ENCODE measurements around the gene DBH. TPM values are rescaled to one million over a fixed set of nuclear protein-coding genes. Genes with fewer than 3 reads are reported as not detected.

DBH gene
- total and polyA plus RNA-seq, 10 of the 15 experiments (the other 5 are each of a cell fraction or from before 2014, with no cell fraction given) = not detected

GRCh38 chr9:133679466-133680061, 43.4 kb downstream of the DBH start:
- H3K27ac ChIP-seq (ENCODE audit: control insufficient read depth, insufficient read depth) = no peak overlapping the region

More at GRCh38 chr9:133679466-133680061, 43.4 kb downstream of the DBH start:
- RAD21 ChIA-PET (ENCODE audit: unreplicated experiment) = no interaction called here
- POLR2A ChIA-PET = no interaction called here
- H3K4me1 ChIP-seq (ENCODE audit: control insufficient read depth, insufficient read depth, low read length) = no peaks in the 10 kb centered on the region
- no peak for FAIRE-seq
- WGBS (ENCODE audit: insufficient coverage, insufficient replicate concordance, low lambda C conversion rate, missing lambda C conversion rate) = 50% methylated on average over 35 of the region's 35 CpGs
- intact Hi-C loops (cut with micrococcal nuclease; ENCODE audit: unreplicated experiment) = no loop called here
- ATAC-seq = no peak
- no peaks in the 10 kb centered on the region for H3K36me3 ChIP-seq (ENCODE audit: control insufficient read depth in 2 of 2, insufficient read depth in 2 of 2, low read length in 1 of 2)
- no peak overlapping the region for H3K4me3 ChIP-seq
- in situ Hi-C loops (cut with MboI) = no loop called here
- H3K4me2 ChIP-seq (ENCODE audit: control insufficient read depth, insufficient read depth) = no peak overlapping the region
- peaks cover 0 to 1% of the 10 kb centered on the region in 2 experiments; a peak in 2 of 4 replicates for H3K27me3 ChIP-seq (replicated peaks in 1 of 2; ENCODE audit: control insufficient read depth in 2 of 2, insufficient read depth in 2 of 2, low read length in 1 of 2)
- BruUV-seq (replicated peaks) = no TSS peak
- SMC1A ChIA-PET (ENCODE audit: uncharacterized antibody, unreplicated experiment) = no interaction called here
- CTCF ChIA-PET = no interaction called here
- H3K9ac ChIP-seq (ENCODE audit: control insufficient read depth, insufficient read depth, low read length) = no peak overlapping the region
- no peak for DNase-seq (ENCODE audit: low read depth, low spot score)
- H3K9me3 ChIP-seq (replicated peaks; ENCODE audit: control insufficient read depth, insufficient read depth, low read length) = no peaks in the 10 kb centered on the region
- H3K79me2 ChIP-seq (ENCODE audit: control insufficient read depth, insufficient read depth, low read length) = no peaks in the 10 kb centered on the region
- TF ChIP-seq CEBPB (IDR thresholded peaks at IDR 0.05; ENCODE audit: borderline replicate concordance in 1 of 2, low read depth in 2 of 2, low read length in 2 of 2) (no peak), IRF5 (IDR thresholded peaks at IDR 0.05; ENCODE audit: borderline replicate concordance) (no peak), HDAC2 (IDR thresholded peaks at IDR 0.05) (no peak), BMI1 (IDR thresholded peaks at IDR 0.05; ENCODE audit: borderline replicate concordance) (no peak), EED (IDR thresholded peaks at IDR 0.05; ENCODE audit: low read depth) (no peak), CHD4 (IDR thresholded peaks at IDR 0.05) (no peak), RB1 (IDR thresholded peaks at IDR 0.05; ENCODE audit: borderline replicate concordance) (no peak), RELB (IDR thresholded peaks at IDR 0.05; ENCODE audit: low read depth) (no peak), CTCF (IDR thresholded peaks at IDR 0.05 in 2 of 3, conservative IDR thresholded peaks at IDR 0.05 in 1 of 3; ENCODE audit: control insufficient read depth in 2 of 3, extremely low read depth in 1 of 3, insufficient read depth in 1 of 3, low read depth in 3 of 3, low read length in 3 of 3) (no peak), NR2C1 (IDR thresholded peaks at IDR 0.05) (no peak), SMAD5 (IDR thresholded peaks at IDR 0.05; ENCODE audit: low read depth) (no peak), CHD1 (IDR thresholded peaks at IDR 0.05; ENCODE audit: low read depth, low read length) (no peak)
- H2AFZ ChIP-seq (ENCODE audit: control insufficient read depth, low read depth, low read length) = no peak overlapping the region
- H4K20me1 ChIP-seq (ENCODE audit: control insufficient read depth, insufficient read depth) = no peaks in the 10 kb centered on the region
